Measurements from ENCODE around the gene RAB3IL1.
"Not testable (repeated sequence)": the region's sequence is repeated elsewhere in the genome, so short reads cannot be mapped to it uniquely, and the experiment has no call there.

Gene RAB3IL1

DNA sequence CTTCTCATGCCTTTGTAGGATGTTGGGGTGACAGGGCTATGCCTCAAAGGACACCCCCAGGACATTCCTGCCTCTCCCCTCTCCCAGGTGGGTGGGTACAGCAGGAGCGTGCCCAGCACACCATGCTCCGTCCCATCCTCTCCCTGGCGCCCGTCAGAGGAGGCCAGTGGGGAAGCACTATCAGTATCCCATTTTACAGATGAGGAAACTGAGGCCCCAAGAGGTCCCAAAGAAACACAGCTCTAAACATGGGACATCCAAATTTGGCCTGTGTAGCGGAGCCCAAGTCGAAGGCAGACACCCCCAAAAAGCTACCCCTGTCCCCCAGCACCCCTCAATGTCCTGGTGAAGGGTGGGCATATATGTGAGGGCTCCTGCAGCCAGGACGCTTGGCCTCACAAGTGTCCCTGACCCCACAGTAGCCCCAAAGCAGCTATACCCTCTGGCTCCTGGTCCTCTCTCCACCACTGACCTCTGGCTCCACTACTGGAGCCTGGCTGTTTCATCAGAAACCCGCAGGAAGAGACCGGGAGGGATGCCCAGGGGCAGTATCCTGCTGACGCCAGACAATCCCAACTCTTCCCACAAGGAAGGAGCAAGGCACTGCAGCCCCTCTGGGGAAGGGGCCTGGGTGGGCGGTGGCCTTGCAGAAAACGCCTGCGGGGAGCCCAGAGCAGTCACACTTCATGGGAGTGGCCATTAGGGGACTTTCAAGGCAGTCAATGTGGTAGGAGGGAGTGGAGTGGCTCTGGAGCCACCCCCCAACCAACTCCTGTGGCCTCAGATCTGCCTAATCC, 31.4 kb downstream of the RAB3IL1 start:
- no peak for DNase-seq (ENCODE audit: low read depth)

DNA sequence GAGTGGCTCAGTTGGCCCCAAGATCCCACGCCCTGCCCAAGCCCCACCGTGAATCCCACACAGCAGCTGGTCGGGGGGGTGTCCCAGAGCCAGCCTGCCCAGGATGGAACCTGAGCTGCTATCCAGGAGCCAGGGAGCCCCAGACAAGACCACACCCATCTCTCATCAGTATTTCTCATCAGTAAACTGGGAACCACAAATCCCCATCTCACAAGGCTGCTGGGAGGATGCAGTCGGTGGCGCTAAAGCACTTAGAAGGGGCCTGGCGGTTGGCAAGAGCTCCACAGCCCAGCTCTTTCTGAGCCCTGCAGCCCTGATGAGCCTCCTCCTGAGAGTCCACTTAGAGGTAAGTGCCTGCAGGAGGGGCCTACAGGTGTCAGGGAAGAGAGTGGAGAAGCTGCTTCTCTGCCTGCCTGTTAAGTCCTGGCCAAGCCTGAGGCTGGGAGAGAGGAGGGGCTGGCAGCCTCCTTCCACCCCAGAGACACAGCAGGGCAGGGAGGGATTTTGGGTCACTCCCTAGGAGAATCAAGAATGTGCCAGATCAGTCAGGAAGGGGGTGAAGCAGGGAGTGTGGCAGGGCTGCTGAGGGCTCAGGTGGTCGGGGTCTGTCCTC, 32.1 kb downstream of the RAB3IL1 start:
- no peak for DNase-seq (ENCODE audit: low read depth)

DNA sequence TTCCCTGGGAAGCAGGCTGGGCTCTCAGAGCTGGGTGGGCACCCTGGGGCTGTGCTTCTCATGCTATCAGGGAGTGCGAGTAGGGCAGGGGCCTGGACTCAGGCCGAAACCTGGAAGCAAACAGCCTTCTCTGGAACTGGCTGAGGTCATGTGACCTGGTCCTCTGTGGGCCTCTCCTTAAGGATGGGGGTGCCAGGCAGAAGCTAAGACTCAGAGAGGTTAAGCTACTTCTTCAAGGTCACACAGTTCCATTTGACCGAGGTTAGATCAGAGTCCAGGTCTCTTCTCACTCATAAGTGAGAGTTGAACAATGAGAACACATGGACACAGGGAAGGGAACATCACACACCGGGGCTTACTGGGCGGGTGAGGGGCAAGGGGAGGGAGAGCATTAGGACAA, 33.4 kb downstream of the RAB3IL1 start:
- no peak for DNase-seq (ENCODE audit: low read depth)

DNA sequence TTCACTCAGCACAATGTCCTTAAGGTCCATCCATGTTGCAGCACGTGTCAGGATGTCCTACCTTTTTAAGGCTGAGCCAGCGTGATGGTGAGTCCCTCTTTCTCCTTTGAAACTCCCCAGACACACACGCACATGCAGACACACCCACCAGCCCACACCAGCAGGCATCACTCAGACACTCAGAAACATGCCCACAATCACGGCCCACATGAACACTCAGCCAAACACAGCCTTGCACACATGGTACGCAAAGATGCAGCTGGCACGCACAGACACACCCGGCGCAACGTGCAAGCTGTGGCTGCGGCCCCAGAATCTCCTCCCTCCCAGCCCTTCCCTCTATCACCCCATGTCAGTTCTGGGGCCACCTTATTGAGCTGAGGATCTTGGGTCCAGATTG, 34.0 kb downstream of the RAB3IL1 start:
- DNase-seq (ENCODE audit: low read depth): no peak

DNA sequence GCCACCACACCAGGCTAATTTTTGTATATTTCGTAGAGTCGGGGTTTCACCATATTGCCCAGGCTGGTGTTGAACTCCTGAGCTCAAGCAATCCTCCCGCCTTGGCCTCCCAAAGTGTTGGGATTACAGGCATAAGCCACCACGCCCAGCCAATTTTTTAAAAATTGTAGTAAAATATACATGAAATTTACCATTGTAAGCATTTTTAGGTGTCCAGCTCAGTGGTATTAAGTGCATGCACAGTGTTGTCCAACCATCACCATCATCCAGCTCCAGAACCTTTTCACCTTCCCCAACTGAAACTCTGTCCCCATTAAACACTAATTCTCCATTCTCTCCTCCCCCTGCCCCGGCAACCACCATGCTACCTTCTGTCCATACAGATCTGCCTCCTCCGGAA, 34.5 kb downstream of the RAB3IL1 start:
- DNase-seq (ENCODE audit: low read depth): no peak

DNA sequence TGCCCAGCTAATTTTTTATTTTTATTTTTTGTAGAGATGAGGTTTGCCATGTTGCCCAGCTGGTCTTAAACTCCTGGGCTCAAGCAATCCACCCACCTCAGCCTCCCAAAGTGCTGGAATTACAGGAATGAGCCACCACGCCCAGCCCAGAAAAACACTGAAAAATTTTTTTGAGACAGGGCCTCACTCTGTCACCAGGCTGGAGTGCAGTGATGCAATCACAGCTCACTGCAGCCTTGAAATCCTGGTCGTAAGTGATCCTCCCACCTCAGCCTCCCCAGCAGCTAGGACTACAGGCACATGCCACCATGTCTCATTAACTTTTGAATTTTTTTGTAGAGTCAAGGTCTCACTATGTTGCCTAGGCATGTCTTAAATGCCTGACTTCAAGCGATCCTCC, 35.1 kb downstream of the RAB3IL1 start:
- not testable (repeated sequence) for DNase-seq (ENCODE audit: low read depth)

DNA sequence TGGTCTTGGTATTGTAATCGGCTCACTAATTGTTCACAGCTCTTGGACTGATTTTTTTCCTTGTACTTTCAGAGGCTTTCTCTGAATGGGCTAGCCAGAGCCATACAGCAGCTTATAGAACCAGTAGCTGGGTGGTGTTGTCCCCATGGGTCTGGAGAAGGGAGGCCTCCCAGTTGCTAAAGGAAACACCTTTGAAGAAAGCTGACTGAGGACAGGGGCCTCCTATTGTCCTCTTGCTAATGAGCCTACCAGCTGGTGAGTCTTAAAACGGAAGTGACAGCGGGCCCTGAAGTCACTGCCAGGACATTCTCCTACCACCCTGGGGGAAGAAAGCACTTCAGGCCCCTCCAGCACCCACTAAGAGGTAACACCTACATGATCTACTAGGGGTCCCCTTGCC, 36.0 kb downstream of the RAB3IL1 start:
- no peak for DNase-seq (ENCODE audit: low read depth)

DNA sequence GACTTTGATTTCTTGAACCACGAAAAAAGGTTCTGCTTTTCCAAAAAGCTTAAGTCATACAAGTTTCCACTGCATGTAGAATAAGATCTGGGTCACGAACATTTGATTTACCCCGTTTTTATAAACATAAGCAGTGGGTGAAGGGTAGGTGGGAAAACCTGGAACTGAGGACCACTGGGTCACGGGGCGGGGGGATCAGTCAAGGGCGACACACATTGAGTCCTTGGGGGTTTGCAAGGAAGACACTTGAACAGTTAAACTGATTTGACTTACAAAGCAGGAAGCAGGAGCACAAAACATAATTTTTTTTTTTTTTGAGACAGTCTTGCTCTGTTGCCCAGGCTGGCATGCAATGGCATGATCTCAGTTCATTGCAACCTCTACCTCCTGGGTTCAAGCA, 36.9 kb downstream of the RAB3IL1 start:
- DNase-seq (ENCODE audit: low read depth): no peak

DNA sequence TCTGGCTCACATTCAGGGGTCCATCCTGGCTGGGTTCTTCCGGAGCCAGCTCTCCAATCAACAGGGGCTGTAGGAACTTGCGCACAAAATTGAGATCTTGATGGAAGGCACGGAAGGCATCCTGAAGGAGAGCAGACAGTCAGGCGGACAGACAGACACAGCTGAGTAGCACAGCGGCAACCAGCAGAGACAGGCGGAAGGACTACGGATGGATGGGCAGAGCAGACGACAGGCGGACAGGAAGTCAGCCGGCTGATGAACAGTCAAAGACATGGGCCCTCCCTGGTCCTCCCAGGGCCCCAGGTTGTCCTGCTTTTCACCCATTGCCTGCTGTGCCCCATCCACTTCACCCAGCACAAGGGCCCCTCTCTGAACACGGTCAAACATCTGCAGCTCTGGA, 37.3 kb downstream of the RAB3IL1 start:
- DNase-seq (ENCODE audit: low read depth): no peak

DNA sequence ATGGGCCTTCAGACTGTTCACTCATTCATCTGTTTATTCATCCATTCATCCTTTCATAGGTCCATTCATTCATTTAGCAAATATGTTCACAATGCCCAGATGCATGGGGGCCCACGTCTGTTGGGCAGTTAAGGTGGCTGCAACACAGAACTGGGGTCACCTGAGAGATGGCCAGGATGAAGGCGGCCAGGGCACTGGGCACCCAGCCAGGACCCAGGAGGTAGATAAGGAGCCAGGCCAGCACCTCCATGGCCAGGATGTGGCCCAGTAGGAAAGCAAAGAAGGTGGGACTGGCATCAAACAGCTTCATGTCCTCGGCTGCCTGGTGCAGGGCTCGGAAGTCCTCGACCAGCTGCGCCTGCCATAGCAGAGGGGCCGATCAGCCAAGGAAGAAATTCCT, 38.2 kb downstream of the RAB3IL1 start:
- no peak for DNase-seq (ENCODE audit: low read depth)

DNA sequence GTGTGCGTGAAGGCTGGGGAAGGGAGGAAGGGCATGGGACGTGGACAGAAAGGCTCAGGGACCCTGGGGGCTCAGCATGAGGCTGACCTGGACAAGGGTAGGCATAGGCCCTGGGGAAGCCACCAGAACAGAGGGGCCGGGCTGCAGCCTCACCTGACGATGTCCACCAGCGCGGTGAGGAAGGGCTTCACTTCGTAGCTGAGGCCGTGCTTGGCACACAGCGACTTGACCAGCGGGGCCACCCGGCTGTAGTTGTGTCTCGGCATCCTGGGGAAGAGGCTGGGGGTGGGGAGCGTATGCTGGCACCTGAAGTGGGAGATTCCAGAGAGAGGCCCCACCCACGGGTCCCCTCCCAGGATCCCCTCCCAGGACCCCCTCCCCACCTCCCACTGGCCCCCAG, 41.7 kb downstream of the RAB3IL1 start:
- DNase-seq (ENCODE audit: low read depth): no peak

DNA sequence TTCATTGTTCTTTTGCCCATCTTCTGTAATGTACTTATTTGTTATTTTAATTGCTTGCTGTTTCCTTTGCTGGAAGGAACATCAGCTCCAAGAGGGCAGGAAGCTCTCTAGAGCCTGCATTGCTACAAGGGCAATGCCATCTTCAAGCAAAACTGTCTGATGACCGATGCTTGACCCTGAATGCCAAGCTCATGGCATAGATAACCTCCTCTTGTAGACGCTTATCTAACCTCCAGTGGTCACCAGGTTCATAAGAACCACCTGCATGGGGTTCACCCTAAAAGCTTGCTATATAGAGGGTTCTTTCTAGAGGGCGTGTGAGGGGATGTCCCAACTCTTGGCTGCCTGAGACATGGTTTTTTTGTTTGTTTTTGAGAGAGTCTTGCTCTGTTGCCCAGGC, 42.5 kb downstream of the RAB3IL1 start:
- no peak for DNase-seq (ENCODE audit: low read depth)

DNA sequence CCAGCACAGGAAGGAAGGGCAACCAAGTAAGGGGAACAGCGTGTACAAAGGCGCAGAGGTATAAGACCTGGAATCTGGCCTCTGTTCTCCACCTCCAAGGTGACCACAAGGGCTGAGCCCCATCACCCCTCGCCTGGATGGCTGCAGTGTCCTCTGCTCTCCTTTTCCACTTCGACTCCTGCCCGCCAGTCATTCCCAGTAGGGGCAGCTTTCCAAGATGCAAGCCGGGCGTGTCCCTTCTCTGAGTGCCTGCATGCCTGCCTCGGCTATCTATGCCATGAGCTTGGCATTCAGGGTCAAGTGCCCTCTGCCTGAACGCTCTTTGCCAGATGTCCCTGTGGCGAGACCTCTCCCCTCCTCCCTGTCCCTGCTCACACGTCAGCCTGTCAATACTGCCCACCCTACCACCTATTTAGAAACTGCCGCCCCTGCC, 43.0 kb downstream of the RAB3IL1 start:
- DNase-seq (ENCODE audit: low read depth): no peak

DNA sequence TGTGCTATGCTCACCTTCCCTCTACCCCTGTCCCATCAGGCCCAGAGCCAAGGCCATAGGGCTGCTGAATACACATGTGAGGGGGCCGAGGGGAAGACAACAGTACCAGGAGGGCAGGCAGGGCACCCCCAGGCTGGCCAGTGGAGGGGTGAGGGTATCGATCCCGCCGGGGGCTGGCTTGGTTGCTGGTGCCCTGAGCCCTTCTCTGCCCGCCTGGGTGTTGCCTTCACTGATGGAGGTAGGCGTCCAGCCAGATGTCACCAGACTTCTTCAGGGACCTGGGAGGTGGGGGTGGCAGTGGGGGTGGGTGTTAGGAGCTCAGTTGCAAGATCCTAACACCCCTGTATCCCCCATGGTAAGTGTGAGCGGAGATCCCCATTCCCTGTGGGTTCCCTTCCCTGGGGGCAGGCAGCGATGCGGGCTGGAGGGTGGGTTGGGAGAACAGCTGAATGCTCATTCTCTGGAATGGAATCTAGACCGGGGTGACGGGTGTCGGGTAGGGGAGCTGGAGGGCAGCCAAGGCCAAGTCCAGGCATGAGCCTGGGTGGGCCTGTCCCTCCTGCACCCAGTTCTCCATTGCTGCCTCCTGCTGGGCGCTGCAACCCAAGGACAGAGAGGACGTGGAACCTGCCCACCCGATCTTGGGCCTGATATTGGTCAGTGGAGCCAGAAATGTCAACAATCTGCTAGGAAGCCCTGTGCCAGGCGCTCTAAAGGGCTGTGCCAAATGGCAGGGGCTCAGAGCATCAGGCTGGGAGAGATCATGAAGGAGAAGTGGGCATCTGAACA, 43.6 kb downstream of the RAB3IL1 start:
- DNase-seq (ENCODE audit: low read depth): no peak

DNA sequence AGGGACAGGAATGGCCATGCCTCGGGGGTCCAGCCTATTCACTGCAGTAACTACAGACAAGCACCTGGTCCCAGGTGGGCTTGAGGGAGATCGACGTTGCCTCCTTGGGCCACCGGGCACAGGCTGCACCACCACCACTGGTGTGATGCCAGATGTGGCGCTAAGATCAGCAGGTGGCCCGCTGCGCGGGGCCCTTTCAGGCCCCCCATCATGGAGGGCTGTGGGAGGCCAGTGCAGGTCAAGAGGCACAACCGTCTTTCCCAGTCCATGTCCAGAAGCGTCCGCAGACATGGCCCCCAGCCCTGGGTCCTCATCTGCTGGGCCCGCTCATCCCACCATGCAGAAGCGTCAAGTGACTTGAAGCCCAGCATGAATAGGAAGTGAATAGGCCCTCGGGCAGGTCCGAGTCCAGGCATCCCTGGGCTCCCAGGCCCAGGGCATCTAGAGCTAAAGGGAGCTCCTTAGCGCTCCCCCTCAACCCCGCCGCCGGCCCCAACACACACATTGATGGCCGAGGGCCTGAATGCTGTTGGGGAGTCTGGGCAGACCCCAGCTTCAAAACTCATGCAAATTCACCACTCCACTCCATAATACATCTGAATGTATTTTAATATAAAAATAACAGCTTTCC, 44.3 kb downstream of the RAB3IL1 start:
- DNase-seq (ENCODE audit: low read depth): no peak

DNA sequence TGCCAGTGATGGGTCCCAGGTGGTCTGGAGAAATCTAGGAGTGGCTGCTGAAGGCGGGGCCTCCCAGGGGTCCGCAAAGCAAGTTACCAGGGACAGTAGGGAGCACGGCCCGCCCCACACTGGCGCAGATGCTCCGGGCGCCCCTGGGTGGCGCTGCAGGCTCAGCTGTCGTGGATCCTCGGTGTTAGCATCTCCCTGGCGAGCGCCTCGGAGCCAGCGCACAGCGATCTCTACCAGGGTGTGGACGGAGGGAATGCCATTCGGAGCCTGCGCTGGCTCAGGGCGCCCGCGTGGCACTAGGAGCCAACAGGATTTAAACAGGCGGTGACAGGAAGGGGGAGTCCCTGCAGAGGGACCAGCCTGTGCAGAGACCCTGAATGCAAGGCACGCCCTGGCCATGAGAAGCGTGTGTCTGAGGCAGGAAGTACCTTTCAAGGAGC, 46.2 kb downstream of the RAB3IL1 start:
- DNase-seq (ENCODE audit: low read depth): peak; percentile 58

DNA sequence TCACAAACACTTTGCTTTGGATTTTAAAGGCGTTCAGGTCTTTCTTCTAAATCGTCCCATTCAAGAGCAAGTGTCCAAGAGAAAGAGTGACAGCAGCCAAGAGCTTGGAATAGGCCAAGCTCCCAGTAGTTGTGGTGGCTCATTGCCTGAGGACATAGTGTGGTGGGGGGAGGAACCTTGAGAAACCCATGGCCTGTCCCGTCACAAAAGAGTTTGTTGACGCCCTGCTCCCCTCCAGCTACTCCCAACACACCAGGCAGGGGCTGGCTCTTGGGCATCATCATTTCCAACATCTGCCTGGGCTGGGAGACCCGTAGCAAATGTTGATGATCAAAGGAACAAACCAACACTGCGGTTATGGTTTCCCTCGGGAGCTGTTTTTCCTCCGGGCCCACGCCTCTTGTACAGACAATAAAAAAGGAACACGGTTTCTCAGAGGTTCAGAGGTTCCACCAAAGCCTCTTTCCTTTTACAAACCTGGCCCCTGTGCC, 46.8 kb downstream of the RAB3IL1 start:
- no peak for DNase-seq (ENCODE audit: low read depth)

DNA sequence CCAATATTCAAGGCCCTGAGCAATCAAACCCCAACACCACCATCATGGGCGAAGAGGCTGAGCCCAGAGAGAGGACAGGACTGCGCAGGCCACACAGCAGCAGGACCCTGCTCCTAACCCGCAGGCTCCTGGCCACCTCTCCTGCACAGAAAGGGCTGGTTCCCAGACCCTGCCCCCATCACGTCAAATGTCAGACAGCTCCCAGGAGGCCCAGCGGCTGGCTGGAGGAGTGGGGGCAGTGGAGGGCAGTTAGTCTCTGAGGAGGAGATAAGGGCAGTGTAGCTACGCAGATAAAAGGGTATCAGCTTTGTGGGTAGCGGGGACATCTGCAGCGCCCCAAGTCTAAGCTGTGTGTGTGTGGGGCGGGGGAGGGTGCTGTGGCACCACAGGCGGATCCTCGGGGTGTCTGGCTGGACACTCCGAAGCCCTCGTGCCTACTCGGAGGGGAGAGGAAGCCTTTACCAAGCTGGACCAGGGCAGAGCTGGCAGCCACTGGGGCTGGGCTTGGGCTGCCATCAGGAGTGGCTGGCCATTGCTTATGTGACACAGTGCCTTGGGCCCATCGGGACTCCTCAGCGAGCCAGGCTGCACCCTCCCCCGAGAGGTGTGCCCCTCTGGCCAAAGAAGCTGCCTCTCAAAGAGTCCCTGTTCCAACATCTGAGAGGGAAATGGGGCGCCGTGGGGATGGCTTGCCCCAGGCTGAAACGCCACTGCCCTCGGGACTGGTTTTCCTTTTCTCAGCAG, 47.5 kb downstream of the RAB3IL1 start:
- DNase-seq (ENCODE audit: low read depth): no peak

DNA sequence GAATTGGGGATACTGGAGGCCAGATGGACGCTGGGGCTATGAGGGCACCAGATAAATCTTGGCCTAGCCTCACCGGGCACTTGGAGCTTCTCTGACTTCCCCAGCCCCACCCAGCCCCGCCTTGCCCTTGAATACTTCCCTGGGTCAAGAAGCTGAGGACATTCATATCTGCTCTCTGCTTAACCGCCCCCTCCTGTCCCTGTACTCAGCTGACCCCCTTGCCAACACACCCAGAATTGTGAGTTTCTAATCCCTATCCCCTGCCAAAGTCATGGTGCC, 48.0 kb downstream of the RAB3IL1 start:
- DNase-seq (ENCODE audit: low read depth): no peak

DNA sequence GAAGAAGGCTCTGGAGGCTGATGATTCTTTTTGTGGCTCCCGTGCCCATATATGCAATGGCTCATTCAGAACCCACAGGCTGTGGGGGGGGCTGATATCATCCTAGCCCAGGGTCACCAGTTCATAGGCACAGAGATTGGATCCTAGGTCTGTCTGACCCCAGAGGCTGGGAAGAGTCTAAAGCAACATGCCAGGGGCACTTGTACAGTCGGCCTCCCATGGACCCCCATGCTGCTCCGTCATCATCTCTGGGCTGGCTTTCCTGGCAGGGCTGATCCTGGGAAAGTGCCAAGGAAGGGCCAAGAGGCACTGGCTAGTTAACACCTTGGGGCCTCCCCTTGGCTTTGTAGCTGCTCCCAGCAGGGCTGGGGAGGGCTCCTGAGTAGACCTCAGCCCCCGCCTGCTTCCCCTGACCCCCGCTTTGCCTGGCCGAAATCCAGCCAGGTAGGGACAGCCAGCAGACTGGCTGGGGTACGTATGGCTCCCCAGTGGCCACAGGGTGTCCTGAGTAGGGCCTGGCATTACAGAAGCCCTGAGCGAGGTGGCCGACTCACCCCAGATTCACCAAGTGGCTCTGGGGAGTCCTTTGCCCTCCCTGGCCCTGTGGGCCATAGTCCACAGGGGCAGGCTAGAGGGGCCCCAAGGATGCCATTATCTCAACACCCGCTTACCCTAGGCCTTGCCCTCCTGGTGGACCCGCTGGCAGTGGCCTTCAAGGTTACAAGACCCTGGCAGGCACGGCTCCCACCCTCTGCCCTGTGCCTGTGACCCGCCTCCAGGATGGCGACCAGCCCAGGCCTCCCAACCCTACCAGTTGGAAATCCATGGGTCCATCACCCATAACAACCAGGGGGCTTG, 48.6 kb downstream of the RAB3IL1 start:
- DNase-seq (ENCODE audit: low read depth): no peak

DNA sequence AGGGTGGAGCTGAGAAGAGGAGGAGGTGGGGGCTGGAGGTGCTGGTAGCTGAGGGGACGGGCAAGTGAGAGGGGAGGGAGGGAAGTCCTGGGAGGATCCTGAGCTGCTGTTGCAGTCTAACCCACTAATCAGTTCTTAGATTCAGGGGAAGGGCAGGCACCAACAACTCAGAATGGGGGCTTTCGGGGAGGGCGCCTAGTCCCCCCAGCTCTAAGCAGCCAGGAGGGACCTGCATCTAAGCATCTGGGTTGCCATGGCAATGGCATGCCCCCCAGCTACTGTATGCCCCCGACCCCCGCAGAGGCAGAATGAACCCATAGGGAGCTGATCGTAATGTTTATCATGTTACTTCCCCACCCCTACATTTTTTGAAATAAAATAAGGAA, 50.4 kb downstream of the RAB3IL1 start:
- DNase-seq (ENCODE audit: low read depth): no peak
